KBM-7 (cell line): Measurements from ENCODE around the gene CYB561A3.
"Not testable (repeated sequence)": the region's sequence is repeated elsewhere in the genome, so short reads cannot be mapped to it uniquely, and the experiment has no call there.

Experiments used
- DNase-seq: peaks from one replicate; pipeline ENCODE4 v3.0.0-alpha.2; 2015
- in situ Hi-C: fragments of 300-500 bp; cut with MboI; formaldehyde crosslinking; loops from 2 replicates; pipeline ENCODE4 v1.14.3; 2020; ENCODE audit warnings: low sequenced_read_pairs, low pct_unique_long_range_greater_than_20kb, mixed read lengths

Gene CYB561A3

GRCh38 chr11:61361741-61362541, at the start of gene CYB561A3, which contains the start of gene TMEM138:
Gene CYB561A3, minus strand, starts transcription at chr11:61361882. Its CDS starts 5,169 bp downstream, at chr11:61356713.
Gene TMEM138, plus strand, starts transcription at chr11:61362374. Its CDS starts 2,017 bp downstream, at chr11:61364391.
- in situ Hi-C loops, result no loop called here
- DNase-seq, result peak; percentile 96

- in situ Hi-C loops, result no loop called here
- no peak for DNase-seq
These were observed 45.5 kb upstream of the CYB561A3 start for GRCh38 chr11:61406991-61407728.

GRCh38 chr11:61406067-61406466, 44.4 kb upstream of the CYB561A3 start:
- in situ Hi-C loops, result no loop called here

GRCh38 chr11:61404641-61405040, 43.0 kb upstream of the CYB561A3 start:
- in situ Hi-C loops, result no loop called here
- no peak for DNase-seq

More at GRCh38 chr11:61406067-61406466, 44.4 kb upstream of the CYB561A3 start:
- no peak for DNase-seq

- in situ Hi-C loops, result no loop called here
- DNase-seq, result no peak
These were observed 42.4 kb upstream of the CYB561A3 start for GRCh38 chr11:61404103-61404502.

GRCh38 chr11:61403658-61404057, 42.0 kb upstream of the CYB561A3 start:
- DNase-seq, result no peak
- in situ Hi-C loops, result no loop called here

GRCh38 chr11:61401573-61401972, 39.9 kb upstream of the CYB561A3 start:
- in situ Hi-C loops, result no loop called here
- DNase-seq, result no peak

- in situ Hi-C loops, result no loop called here
- DNase-seq, result no peak
These were observed 39.5 kb upstream of the CYB561A3 start for GRCh38 chr11:61401173-61401572.

- in situ Hi-C loops, result no loop called here
- DNase-seq, result peak; percentile 41
These were observed 31.4 kb upstream of the CYB561A3 start for GRCh38 chr11:61392981-61393595.

GRCh38 chr11:61390161-61390560, 28.5 kb upstream of the CYB561A3 start:
- DNase-seq, result no peak
- in situ Hi-C loops, result no loop called here

GRCh38 chr11:61384271-61385242, 22.9 kb upstream of the CYB561A3 start:
- in situ Hi-C loops, result no loop called here
- DNase-seq, result peak; percentile 43

- in situ Hi-C loops, DNase-seq: not testable (repeated sequence)
These were observed 22.2 kb upstream of the CYB561A3 start for GRCh38 chr11:61383859-61384258.

GRCh38 chr11:61380884-61381283, 19.2 kb upstream of the CYB561A3 start:
- no peak for DNase-seq
- in situ Hi-C loops, result no loop called here

GRCh38 chr11:61378713-61379313, 17.1 kb upstream of the CYB561A3 start:
- in situ Hi-C loops, result no loop called here
- no peak for DNase-seq

GRCh38 chr11:61377461-61378160, 15.9 kb upstream of the CYB561A3 start:
- in situ Hi-C loops, result no loop called here
- no peak for DNase-seq

- in situ Hi-C loops, result no loop called here
- no peak for DNase-seq
These were observed 14.1 kb upstream of the CYB561A3 start for GRCh38 chr11:61375761-61376108.

GRCh38 chr11:61372659-61373420, 11.2 kb upstream of the CYB561A3 start:
- in situ Hi-C loops, result no loop called here
- DNase-seq, result no peak
